Fibroblast of peridontal ligament (primary cell): ENCODE measurements around the gene PARN.
"Not testable (repeated sequence)": the region's sequence is repeated elsewhere in the genome, so short reads cannot be mapped to it uniquely, and the experiment has no call there.

ENCODE experiments used
- DNase-seq: peaks from one replicate; pipeline ENCODE4 v3.0.0-alpha.2; 2010; ENCODE audit errors: extremely low read depth

The PARN gene, protein sequence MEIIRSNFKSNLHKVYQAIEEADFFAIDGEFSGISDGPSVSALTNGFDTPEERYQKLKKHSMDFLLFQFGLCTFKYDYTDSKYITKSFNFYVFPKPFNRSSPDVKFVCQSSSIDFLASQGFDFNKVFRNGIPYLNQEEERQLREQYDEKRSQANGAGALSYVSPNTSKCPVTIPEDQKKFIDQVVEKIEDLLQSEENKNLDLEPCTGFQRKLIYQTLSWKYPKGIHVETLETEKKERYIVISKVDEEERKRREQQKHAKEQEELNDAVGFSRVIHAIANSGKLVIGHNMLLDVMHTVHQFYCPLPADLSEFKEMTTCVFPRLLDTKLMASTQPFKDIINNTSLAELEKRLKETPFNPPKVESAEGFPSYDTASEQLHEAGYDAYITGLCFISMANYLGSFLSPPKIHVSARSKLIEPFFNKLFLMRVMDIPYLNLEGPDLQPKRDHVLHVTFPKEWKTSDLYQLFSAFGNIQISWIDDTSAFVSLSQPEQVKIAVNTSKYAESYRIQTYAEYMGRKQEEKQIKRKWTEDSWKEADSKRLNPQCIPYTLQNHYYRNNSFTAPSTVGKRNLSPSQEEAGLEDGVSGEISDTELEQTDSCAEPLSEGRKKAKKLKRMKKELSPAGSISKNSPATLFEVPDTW

DNA sequence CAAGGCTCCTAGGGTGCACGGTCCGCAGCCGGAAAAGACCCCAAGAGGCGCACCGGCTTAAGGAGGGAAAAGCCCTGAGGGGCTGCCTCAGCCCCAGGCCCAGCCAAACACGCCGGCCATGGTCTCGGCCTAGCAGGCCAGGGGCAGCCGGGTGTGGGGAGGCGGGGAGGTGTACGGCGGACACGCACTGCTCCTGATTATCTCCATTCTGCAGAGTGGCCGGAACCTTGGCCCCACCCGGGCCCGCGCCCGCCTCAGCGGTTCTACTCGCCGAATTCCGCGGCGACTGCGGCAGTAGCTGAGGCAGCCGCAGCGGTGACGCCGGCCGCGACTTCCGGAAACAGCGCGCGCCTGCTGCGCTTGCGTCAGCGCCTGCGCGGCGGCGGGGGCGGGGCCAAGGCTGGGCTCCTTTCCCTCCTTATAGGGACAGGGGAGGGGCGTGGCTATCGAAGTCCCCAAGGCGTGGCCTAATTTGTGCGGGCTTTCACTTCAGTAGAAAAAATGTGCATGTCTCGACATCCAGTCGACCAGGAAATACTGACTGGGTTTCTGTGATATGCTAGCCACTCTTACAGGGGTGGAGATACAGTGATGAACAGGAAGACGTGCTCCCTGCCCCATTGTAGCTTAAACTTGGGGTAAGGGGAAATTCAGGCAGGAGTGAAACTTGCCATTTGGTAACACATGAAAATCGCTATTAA lies at the start of gene PARN:
Gene PARN (minus strand): TSS at position 342 of the 701 bp plus-strand sequence. CDS start 135 bp downstream, at position 207.
- DNase-seq, result peak; percentile 94

DNA sequence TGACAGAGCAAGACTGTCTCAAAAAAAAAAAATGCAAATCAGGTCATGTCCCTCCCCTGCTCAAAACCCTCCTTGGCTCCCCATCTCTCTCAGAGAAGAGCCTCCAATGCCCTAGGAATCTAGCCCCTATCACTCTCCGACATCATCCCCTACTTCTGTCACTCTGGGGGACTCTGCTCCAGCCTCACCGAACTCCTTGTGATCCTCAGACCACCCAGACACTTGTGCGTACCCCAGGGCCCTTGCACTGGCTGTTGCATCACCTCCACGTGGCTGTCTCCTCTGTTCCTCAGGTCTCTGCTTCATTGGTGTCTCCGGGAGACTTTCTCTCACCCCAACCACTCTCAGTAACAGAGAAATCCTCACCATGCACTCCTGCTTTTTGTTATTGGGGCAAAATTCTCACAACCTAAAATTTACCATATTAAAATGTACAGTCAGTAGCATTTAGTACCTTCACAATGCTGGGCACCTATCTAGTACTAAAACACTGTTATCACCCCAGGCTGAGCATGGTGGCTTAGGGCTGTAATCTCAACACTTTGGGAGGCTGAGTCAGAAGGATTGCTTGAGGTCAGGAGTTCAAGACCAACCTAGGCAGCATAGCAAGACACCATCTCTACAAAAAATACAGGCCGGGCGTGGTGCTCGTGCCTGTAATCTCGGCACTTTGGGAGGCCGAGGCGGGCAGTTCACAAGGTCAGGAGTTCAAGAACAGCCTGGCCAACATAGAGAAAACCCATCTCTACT lies 48.9 kb upstream of the PARN start:
- DNase-seq, result no peak

DNA sequence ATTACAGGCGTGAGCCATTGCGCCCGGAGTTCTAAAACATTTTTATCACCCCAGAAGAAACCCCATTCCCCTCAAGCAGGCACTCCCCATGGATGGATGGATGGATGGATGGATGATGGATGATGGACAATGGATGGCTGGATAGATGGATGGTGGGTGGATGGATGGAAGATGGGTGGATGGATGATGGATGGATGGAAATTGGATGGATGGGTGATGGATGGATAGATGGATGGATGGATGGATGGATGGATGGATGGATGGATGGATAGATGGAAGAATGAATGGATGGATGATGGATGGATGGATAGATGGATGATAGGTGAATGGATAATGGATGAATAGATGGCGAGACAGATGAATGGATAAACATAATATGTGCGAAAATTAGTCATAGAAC lies 47.6 kb upstream of the PARN start:
- DNase-seq, result no peak

DNA sequence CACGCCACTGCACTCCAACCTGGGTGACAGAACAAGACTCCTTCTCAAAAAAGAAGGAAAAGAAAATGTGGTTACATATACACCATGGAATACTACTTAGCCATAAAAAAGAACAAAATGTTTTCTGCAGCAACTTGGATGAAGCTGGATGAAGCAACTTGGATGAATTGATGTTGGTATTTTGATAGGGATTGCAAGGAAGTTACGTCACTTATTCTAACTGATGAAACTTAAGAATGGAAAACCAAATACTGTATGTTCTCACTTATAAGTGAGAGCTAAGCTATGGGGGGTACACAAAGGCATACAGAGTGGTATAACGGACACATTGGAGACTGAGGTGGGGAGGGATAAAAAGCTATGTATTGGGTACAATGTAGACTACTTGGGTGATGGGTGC lies 46.6 kb upstream of the PARN start:
- no peak for DNase-seq

DNA sequence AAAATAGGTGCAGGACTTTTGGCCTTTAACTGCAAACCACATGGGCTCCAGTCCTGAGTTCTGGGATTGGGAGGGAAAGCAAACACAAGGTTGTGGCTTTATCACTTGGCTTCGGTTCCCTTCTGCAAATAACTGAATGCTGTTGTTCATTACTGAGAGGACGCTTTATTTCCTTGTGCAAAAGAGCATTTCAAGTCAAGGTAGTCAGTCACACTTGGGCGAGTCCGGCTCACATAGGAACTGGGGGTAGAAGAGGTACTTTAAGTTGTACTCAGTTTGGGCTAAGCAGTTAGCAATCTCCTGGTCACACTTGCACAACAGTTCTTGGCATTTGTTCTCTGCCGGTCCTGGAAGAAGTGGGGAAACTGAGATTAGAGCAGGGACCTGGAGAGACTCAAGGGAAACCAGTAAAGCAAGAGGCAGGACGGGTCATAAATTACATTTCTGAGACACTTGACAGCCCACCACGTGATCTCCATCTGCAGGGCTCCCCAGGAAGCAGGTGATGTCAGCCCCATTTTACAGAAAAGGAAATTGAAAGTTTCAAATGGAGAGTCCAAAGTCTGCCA lies 42.4 kb upstream of the PARN start:
- DNase-seq, result no peak

DNA sequence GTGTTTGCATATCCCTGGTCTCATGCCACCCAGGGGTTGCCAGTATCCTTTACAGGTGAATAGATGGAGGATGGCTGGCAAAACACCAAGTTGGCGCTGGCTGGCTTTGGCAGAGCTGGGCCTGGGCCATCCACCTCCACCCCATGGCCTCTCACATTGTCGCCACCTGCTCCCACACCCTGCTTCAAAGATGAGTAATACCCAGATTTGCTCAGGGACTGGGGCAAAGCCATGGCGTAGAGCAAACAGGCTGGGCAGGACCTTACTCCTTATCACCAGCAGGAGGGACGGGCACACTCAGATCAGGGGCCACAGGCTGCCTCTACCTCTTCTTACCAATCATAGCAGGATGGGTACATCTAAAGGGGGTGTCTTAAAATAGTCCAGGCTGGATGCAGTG lies 39.7 kb upstream of the PARN start:
- DNase-seq, result no peak

DNA sequence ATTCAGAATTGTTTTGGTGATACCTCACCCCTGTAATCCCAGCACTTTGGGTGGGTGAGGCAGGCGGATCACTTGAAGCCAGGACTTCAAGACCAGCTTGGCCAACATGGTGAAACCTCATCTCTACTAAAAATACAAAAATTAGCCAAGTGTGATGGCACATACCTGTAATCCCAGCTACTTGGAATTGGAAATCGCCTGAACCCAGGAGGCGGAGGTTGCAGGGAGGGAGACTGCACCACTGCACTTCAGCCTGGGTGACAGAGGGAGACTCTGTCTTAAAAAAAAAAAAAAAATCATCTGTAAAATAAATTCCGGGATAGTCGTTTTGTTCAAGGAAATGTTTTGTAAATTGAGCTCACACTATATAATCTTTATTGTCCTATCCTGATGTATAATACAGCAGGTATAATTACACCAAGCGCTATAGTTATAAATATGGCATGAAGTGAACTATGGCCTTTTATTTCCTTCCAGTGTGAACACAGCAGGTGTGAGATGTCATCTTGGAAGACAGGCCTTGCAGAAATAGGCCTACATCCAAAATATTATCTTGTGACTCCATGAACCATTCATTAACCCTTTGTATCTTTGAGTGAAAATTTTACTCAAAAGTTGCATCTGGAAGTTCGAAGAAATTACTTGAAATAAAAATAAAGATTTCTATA lies 38.6 kb upstream of the PARN start:
- DNase-seq, result no peak

DNA sequence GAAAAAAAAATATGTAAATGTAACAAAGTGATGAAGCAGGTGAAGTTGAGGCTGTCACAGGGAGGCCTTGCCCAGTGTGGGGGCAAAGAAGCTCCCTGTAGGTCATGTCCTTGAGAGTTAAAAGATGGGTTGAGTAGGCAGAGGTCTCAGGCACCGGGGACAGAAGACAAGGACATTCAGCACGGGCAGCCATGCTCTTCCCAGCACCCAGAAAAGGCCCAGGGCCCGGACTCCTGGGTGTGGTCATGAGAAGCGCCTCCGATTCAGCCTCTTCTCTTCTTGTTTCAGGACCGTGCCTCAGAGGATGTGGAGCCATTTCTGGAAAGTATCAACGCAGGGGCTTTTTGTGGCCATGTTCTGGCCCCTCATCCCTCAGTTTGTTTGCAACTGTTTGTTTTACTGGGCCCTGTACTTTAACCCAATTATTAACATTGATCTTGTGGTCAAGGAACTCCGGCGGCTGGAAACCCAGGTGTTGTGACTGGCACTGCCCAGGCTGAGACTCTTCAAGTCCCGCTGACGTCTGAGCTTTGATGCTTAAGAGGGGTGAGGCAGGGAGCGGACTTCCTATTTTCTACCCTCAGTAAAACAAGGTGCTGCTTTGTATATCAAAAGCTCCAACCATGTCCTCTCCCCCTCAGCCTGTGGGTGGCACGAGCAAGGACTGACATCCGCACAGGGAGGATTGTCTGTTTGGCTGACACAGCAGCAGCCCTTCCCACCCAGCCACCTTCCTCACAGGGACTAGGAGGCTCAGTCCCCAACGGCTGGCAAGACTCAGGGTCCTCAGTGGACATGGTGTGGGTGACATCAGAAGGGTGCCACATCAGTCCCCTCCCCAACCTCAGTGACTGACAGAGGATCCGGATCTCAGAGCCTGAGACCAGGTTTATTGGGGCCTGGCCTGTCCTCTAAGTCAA lies 37.5 kb upstream of the PARN start:
- no peak for DNase-seq

DNA sequence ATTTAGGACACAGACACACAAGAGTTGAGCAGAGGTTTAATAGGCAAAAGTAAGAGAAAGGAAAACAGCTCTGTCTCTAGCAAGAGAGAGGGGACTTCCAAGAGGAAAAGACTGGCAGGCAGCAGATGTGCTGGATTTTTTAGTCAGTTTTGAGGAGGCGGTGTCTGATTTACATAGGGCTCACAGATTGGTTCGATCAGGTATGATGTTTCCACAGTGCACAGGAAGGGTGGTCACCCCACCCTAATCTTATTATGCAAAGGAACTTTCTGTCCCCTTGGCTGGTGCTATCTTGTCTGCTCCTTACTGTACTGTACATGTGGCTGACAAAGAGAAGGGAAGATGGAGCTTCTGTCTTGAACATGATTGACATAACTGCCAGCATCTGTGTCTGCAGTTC lies 28.0 kb upstream of the PARN start:
- no peak for DNase-seq

DNA sequence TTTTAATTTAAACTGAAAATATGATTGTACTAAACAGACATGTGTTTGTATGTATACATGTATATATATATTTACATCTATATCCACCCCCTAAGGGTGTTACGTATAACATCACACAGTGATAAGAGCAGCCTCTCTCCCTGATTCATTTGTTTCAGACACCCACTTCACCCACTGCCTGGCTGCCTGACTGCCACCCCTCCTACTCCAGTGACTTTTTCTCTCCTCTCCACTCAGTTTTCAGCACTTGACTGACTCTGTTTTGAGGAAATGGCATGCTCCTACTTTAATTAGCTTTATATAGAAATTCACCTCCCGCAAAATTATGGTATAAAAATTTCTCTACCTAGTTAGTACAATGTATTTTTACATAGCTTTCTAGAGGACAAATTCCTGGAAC lies 22.7 kb upstream of the PARN start:
- no peak for DNase-seq

DNA sequence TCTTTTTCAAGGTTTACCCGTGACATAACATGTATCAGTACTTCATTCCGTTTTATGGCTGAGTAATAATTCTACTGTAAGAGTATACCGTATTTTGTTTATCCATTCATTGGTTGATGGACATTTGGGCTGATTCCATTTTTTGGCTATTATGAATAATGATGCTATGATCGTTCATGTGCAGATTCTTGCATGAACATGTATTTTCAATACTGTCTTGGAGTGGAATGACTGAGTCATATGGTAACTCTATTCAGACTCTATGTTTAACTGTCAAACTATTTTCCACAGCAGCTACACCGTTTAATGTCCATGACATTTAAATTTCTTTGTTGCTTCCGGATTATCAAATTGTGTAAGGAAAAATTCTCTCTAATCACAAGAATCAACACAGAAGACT lies 20.6 kb upstream of the PARN start:
- no peak for DNase-seq

DNA sequence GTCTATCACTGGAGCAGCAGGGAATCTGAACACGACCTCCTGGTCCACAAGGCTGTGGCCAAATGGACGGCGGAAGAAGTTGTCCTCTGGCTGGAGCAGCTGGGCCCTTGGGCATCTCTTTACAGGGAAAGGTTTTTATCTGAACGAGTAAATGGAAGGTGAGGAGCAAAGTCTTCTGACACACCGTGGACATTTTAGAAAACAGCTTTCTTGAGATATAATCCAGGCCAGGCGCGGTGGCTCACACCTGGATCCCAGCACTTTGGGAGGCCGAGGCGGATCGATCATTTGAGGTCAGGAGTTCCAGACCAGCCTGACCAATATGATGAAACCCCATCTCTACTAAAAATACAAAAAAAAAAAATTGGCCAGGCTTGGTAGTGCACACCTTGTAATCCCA lies 19.8 kb upstream of the PARN start:
- no peak for DNase-seq

DNA sequence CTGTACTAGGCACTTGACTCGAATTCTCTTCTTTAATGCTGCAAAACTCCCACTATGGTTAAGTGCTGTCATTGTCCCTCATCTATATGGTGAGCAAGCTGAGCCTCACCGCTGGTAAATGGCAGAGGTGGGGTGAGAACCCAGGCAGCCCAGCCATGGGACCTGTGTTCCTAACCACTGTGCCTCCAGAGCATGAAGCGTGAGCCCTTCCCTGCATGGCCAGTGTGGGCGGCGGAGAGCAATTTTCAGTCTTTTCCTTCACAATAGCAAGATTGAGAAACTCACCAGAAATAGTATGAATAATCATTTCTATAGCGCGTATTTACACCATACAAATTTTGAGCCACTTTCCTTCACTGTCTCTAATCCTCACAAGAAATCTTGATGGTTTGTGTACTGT lies 11.9 kb upstream of the PARN start:
- DNase-seq, result no peak

DNA sequence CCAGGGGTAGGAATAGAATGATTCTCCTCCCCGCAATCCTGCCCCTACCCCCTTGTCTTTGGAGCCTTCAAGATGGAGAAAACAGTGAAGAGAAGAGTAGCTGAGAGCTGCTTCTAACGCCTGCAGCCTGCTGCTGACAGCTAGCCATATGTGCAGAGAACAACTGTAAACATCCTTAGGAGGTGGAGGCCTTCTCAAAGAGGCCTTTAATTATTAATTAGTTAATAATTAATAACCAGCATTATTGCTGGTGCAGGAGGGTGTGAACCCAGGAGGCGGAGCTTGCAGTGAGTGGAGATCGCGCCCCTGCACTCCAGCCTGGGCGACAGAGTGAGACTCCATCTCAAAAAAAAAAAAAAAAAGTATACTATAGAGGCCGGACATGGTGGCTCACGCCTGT lies 11.1 kb upstream of the PARN start:
- no peak for DNase-seq

DNA sequence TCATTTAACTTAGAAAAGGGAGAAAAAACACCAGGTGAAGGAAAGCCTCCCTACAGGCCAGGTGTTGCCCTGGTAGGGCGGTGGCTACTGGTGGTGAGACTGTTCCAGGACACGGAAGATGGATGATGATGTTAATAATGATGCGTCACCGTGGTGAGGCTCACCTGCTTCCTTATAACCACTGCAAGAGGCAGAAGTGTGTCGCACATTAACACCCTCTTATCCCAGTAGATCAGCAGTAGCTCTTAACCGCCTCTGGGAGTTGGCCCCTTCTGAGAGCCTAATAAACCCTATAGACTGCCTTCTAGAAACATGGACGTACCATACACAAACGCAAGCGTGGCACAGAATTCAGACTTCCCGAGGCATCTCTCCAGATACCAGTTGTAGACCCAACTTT lies 10.5 kb upstream of the PARN start:
- no peak for DNase-seq

DNA sequence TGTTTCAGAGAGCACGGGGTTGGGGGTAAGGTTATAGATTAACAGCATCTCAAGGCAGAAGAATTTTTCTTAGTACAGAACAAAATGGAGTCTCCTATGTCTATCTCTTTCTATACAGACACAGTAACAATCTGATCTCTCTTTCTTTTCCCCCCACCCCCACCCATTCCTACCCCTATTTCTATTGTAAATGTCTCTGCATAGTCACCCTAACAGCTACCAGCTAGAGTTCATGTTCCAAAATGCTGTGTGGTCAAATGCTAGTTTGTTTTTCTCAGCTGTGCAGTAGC lies 6.8 kb upstream of the PARN start:
- DNase-seq, result not testable (repeated sequence)

DNA sequence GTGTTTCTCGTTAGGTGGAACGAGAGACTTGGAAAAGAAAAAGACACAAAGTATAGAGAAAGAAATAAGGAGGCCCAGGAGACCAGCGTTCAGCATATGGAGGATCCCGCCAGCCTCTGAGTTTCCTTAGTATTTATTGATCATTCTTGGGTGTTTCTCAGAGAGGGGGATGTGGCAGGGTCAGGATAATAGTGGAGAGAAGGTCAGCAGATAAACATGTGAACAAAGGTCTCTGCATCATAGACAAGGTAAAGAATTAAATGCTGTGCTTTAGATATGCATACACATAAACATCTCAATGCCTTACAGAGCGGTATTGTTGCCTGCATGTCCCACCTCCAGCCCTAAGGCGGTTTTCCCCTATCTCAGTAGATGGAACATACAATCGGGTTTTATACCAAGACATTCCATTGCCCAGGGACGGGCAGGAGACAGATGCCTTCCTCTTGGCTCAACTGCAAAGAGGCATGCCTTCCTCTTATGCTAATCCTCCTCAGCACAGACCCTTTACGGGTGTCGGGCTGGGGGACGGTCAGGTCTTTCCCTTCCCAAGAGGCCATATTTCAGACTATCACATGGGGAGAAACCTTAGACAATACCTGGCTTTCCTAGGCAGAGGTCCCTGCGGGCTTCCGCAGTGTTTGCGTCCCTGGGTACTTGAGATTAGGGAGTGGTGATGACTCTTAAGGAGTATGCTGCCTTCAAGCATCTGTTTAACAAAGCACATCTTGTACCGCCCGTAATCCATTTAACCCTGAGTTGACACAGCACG lies 6.3 kb upstream of the PARN start:
- not testable (repeated sequence) for DNase-seq

DNA sequence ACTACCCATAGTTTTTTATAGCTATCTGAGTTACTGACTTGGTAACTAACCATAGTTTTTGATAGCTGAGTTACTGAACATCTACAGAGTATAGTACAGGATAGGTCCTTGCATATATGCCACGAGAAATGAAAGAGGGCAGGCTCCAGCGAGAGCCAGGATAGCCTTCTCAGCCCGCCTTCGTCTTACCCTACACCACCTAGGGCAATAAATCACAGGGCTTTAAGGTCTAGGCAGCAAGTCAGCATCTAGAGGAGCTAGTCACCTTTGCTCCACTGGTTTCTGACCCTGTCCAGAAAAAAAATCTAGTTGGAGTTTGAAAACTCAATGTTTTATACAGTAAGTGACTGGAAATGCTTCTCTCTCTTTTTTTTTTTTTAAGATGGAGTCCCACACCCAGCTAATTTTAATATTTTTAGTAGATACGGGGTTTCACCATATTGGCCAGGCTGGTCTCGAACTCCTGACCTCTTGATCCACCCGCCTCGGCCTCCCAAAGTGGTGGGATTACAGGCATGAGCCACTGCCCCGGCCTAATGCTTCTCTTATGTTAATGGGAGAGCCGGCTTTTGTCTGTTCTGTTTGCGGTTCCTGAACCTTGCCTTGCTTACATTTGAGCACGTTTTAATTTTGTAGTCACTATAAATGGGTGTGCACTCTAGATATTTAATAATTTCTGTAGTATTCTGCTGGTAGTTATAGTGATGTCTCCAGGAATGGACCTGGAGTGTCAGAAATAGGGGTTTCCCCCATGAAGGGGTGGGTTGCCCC lies 5.5 kb upstream of the PARN start:
- DNase-seq, result no peak

DNA sequence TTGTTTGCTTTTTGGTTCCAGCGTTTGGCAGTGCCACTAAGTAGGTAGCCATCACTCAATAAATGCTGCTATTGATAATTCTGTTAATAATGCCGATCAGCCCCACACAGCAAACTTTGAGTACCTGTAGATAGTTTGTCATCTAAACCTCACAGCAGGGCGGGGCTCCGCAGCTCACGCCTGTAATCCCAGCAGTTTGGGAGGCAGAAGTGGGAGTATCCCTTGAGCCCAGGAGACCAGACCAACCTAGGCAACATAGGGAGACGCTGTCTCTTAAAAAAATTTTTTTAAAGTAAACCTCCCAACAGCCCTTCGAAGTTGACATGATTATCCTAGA lies 4.3 kb upstream of the PARN start:
- no peak for DNase-seq
